NCI-H2196 treated with DMSO at 0.1 percent for 48 hours (cell line): ENCODE results near the gene SBF2.

Source experiments
- DNase-seq: peaks from one replicate; lab custom pipeline; 2025; ENCODE audit not compliant: unreplicated experiment; lab: John Stamatoyannopoulos, UW

SBF2 gene

DNA sequence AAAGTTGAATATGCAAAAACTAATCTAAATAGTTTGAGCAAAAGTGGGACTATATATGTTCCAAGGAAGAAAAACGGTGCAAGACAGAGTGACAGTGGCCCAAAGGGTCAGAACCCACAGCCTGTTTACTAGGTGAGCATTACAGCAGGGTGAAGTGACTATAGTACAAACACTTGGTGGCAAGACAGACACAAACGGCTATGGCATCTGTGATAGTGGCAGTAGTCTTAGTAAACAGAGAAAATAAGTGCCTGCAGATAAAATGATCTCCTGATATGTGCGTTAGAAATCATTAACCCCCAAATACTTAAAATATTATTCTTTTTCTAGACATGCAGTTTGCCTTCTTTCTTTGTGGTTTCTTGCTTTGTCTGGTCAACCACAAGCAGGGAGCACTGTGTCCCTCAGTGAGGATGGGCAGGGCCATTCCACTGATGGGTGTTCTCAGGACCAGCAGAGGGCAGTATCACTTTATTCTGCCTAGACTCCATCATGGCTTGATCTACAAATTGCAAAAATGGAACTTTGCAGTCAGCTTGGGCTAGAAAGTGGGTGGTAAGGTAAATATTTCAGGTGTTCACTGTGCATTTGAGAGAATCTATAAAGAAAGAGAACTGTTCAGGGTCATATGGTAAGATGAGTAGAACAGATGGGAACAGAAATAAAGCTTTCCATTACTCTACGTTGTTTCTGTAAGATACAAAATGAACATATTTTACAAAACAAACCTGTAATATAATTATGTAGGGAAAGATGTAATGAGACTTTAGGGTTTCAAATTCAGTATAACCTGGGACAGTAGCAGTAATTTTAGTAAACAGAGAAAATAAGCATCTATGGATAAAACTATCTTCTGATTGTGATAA, 431.9 kb downstream of the SBF2 start:
- DNase-seq: peak; percentile 24

DNA sequence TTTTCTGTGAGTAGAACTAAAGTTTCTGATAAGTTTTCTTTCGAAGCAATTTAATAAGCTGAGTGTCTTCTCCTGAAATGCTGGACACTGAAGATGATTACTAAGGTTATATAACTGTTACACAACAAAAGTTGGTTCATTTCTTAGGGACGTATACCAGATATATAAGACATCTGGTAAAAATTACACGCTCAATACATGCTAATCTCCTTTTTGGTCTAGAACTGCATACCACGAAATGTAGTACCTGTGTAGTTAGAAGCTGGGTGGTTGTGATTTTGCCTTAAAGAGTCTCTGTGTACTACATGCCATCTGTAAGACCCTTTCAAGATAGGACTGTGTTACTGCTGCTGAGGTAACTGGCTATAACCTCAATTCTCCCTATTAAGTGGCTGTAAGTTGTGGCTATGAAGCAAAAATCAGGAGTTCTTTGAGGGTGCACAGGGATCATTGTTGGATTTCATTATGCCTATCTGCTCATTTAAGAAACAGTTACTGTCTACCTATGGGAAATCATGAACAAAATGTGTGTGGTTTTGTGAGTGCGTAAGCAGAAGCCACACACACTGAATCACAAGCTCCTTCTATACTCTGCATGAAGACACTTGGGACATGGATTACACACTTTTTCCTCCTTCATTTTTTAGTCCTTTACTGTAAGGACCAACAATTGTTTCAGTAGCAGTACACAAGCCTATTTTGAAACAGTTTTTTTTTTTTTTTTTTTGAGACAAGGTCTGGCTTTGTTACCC, 434.3 kb downstream of the SBF2 start:
- no peak for DNase-seq

DNA sequence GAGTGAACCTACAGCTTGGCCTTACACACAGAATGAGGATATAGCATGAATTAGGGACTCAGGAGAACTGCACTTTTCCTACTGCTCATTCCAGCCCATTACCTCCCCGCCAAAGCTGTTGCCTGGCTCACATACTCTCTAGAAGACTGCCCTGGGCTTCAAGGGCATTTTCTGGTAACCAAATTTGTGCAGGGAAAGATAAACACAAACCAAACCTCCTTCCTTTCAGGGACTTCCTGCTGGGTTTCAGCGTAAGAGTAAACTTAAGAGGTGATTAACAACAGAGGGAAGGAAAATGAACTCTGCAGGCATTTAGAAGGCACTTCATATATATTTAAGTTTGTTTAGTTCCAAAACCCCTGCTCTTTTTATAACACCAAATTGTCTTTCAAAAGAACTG, 435.2 kb downstream of the SBF2 start:
- DNase-seq: no peak

DNA sequence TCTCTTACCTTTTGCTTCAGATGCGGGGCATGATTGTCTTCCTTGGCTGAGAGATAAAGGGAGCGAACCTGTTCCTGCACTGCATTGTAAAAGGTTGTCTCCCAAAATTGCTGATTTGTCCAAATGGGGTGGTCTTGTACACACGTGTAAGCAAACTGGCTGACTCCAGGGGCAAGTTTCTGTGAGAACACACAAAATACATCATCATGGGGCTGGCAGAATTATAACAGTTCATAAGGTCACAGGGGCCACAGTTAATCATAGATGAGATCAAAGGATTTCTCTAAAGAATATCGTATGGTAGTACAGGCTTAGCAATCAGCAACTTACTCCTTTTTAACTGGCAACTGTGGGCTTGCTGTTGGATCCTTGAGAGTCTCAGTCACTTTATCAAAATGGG, 435.8 kb downstream of the SBF2 start:
- DNase-seq: no peak

DNA sequence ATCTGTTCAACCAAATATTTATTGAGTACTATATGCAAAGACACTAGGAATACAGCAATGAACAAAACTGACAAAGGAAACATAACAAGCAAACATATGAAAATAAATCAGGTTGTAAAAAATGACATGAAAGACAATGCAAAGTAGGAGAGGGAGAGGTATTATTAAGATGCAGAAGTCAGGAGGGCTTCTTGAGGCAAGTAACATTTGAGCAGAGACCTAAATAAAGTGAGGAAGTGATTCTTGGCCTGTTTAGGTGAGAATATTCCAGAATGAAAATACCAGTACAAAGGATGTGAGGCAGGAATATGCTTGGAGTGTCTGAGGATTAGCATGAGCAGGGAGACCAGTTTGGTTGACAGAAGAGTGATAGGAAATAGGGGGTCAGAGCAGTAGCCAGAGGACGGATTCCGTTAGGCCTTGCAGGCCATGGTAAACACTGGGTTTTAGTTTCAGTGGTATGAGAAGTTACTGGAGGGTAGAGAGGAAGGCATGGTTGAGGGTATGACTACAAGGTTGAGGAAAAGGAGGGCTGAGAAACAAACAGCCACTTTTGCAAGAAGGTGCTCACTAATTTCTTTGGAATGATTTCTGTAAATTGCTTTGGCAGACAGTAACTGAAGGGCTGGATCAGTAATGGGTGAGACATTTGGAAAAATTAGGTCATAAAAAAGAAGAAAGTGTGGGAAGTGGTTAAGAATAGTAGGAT, 438.3 kb downstream of the SBF2 start:
- no peak for DNase-seq

DNA sequence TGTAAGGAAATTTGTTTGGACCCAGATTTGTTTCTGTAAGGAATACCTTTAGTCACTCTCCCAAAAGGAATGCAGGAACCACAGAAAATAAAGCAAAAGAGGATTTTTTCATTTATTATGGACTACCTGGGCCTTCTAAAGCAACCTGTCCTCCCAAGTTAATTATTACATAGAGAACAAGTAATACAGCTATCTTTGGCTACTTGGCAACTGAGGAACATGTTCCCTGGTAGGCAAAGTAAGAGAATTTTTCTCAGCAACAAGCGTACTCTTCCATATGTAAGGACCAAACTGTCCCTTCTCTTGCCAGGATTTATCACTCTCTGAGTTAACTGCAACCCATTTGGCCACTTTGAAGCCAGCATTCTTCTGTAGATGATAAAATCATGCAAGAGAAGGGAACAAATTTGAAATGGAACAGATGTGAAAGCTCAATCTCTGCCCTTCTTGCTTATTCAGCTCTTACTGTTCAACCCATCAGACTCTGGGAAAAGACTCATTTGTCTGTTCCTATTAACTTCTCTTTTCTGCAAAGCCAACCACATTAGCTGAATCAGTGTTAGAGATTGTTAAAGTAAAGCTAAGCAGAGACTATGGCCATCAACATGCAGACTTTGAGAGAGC, 440.0 kb downstream of the SBF2 start:
- DNase-seq: no peak

DNA sequence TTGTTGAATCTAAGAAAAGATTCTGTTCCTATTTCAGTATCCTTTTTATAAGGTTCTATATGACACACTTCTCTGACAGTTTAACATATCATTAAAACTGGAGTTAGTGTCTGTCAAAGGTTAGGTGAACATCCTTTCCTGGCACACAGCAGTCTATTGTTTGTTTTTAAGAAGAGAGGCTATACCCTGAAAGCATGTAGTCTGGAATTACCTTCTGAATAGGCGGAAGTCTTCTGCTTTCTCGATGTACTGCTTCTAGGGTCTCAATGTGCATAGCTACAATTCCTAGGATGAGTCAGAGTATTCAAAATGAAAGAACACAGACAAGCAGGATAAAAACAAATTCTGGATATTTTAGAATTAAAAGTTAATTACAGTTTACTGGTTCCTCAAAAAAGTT, 441.6 kb downstream of the SBF2 start:
- DNase-seq: no peak

DNA sequence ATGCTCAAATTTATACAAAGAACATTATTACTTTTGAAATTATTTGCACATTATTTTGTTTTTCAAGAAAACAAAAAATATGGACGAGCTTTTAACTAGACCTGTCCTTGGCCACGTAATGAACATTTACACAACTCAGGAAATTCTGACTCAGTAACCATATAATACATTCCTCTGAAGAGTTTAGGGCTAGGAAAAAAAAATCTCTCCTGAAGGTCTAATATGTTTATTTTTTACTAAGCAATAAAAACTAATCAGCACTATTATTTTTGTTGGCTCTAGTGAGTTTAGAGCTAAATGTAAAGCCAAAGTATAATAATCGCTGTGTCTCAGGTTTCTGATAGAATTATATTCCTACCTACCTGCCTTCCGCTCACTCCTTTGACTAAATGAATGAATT, 442.7 kb downstream of the SBF2 start:
- no peak for DNase-seq

DNA sequence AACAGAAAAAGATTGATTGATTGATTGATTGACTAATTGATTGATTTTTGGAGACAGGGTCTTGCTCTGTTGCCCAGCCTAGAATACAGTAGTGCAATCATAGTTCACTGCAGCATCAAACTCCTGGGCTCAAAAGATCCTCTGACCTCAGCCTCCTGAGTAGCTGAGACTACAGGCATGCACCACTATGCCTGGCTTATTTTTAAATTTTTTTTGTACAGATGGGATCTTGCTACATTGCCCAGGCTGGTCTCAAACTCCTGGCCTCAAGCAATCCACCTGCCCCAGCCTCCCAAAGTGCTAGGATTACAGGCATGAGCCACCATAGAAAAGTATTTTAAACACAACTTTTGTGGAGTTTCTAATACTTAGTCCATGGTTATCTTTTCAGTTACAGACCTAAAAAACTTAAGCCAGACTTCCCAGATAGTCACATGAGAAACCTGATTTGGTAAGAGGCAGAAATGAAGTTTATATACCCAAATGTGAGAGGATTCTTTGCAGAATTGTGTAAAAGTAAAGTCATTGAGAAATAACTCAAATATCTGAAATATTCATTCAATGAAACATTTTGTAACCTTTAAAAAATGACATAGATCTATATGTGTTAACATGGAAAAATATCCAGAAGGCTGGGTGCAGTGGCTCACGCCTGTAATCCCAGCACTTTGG, 443.7 kb downstream of the SBF2 start:
- DNase-seq: no peak

DNA sequence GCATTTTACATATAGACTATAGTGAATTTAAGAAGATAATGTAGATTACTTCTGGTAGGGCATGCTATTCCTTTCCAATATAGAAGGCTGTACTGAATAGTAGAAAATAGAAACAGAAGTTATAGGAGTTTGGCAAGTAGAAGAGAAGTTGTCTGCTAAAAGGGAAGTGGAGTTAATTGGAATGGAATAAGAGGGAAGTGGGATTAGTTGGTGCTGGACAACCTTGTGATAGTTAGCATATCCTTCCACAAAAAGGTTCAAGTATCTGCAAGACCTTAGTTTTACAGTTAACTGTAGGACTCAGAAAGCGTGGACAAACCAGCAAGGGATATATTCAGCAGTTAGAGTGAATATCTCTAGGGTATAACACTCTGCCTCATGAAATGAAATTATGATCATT, 444.6 kb downstream of the SBF2 start:
- no peak for DNase-seq

DNA sequence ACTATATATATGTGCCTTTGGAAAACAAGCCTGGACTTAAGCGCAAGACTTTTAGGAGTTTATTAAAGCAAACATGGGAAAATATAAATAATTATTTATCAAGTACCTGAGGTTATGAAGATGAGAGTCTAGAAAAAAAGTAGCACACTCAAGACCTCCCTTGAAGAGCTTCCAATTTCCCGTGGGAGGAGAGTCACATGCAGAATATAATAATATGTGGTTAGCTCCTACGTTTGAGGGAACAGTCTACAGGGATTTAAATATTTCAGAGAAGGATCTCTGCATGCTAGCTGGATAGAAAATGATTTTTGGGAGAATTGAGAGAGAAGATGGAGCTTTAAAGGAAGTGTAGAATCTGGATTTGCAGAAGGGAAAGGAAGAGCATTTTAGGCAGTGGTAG, 446.4 kb downstream of the SBF2 start:
- DNase-seq: no peak

DNA sequence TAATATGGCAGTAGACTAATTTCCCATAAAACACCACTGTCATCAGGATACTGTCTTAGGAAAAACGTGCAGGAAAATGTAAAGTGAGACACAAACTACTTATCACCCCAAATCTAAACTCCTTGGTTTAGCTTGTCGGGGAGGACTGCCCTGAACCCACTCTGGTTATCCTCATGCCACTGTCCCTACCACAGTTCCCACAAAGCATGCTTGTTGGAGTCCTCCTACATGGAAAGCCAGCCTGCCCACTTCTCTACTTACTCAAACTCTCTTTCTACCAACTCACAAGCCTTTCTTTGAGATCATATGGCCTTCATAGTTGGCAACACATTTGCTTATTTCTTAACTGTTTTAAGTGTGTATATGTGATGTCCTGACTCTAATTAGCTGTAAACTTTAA, 451.1 kb downstream of the SBF2 start:
- no peak for DNase-seq

DNA sequence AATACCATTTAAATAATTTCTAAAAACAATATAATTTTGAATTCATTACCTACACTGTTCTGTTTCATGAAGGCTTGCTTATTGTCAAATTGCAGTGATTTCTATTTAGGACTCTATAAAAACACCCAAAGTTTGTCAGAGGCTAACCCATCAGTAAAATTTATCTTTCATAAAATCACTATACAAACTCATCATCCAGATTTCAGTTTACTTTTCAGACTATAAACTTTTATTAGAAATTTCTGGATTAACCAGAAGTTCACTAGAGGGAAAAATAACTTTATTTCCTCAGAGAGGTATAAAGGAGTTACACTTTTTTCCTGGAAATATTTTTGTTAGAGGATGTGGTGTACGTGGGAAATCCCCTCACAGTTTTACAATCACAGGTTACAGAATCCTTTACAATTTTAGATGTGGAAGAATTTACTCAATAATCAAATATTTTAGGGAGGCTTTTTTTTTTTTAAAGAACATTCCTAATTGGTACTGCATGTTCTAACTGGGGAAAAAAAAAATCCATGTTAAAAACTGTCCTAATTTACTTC, 453.5 kb downstream of the SBF2 start:
- no peak for DNase-seq

DNA sequence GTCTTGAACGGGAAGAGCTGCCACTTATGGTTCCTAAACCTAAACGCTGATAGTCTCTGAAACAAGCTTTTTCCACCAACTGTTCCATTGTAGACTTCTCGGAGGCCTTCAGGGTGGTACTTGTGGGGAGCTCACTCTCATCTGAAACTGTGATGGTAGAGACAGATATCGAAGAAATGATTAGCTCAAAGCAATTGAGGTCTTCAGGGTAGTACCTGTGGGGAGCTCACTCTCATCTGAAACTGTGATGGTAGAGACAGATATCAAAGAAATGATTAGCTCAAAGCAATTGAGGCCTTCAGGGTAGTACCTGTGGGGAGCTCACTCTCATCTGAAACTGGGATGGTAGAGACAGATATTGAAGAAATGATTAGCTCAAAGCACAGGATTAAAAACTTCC, 454.5 kb downstream of the SBF2 start:
- no peak for DNase-seq

DNA sequence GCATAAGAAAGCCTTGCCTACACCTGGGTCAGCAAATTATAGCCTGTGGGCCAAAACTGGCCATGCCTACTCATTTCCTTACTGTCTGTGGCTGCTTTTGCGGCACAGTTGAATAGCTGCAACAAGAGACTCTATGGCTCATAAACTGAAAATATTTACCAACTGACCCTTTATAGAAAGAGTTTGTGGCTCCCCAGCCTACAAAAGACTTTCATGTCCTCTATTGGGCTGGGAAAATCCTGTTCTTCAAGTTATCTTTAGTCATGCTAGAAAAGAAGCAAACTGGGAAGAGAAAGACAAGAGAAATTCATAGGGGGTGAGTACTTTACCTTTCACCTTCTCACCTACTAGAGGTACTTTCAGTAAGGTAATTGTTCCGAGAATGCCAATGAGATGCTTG, 455.1 kb downstream of the SBF2 start:
- DNase-seq: no peak

DNA sequence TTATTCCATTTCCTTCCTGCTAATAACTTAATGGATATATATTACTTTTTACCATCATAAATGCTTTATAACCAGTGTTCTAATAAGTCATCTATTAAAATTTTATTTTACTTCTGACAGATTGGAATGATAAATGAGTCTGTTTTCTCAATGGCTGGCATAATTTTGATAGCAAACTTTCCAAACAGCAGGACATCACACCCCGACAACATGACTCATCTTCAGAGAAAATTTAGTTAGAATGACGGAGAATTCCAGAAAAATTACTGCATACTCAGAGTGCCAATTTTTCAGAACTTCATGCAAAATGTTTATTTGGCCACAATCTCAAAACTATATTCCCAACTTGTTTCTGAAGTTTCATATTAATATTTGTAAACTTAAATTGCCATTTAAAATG, 455.8 kb downstream of the SBF2 start:
- DNase-seq: no peak

DNA sequence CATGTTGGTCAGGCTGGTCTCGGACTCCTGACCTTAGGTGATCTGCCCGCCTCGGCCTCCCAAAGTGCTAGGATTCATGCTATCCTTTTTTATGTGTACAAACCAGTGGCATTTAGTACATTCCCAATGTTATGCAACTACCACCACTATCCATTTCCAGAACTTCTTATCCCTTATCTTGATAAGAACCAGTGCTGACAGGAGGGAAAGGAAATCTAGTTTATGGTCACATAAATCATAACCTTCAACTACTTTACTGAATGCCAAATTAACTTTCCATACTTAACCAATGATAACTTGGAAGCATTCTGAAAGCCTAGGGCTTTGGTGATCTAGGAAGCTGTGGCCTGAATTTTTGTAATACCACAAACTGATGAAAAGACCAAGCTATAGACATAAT, 459.7 kb downstream of the SBF2 start:
- no peak for DNase-seq

DNA sequence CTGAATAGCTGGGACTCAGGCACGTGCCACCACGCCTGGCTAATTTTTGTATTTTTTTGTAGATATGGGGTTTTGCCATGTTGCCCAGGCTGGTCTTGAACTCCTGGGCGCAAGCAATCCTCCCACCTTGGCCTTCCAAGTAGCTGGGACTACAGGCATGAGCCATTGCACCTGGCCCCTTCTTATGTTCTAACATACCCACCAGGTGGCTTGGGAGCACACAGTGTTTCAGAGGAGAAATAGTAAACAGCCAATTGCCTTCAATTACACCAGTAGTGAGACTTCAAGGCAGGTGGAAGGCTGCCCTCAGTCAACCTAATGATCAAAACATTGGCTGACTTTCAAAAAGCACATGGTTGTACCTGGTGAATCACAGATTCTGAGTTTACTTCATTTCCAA, 462.9 kb downstream of the SBF2 start:
- DNase-seq: no peak

DNA sequence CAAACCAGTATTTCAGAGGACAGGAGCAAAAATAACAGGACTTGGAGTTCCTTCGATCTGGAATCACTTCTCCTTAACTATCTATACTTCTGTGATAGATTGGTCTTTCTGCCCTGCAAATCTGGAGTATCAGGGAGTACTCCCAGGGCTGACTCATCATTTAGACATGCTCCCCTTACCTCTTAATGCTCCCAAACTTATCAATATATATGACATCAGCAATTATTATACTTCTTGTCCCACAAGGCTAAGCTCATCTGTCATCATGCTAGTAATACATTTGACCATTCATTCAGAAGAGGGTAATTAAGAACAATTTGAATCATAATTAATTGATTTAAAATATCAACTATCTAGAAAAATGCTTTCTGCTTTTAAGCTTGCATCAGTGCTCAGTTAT, 466.3 kb downstream of the SBF2 start:
- no peak for DNase-seq

DNA sequence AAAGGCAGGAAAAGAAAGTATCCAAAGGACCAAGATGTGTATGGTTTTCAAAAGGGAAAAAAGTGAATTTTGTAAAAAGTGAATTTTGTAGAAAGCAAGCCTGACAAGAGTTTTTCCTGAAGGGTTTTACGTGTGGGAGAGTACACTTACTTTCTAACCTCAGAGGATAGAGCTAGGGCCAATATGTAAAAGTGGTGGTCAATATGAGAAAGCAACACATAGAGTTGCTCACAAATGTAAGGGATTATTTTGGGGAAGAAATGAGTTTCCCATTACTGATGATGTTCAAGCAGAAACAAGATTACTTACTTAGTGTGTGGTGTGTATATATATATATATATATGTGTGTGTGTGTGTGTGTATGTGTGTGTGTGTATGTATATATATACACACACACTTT, 467.6 kb downstream of the SBF2 start:
- DNase-seq: no peak

DNA sequence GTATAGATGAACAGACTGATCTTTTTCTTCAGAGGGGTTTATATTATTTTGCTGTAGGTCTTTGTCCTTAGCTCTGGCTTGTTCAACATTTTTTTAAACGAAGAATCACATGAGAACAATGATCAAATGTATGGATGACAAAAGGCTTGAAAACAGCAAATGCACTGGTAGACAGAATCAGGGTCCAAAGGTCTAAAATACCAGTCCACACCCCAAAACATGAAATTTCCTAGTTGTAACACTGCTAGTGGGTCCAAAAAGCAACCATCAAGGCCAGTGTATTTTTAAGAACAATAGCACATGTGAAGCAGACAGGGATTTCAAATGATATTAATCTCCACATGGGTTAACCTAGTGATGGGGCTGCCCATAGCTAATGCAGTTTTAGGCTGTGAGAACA, 468.1 kb downstream of the SBF2 start:
- no peak for DNase-seq
